HepG2 (cell line): ENCODE data around the gene PPARA. TPM values are rescaled to one million over a fixed set of nuclear protein-coding genes. Genes with fewer than 3 reads are reported as not detected.
A peak's percentile ranks its signal among the peaks of the same experiment; 100 is the strongest.

Experiments used
- GATAD1 ChIP-seq: IDR thresholded peaks from 2 replicates; pipeline ENCODE4 v1.6.1; 2016; ENCODE audit warnings: missing genetic modification reagents, missing compliant biosample characterization
- GPN1 ChIP-seq: sonication (generic); formaldehyde crosslinking; IDR thresholded peaks from 2 replicates; pipeline ENCODE4 v1.5.1; 2020; ENCODE audit warnings: missing genetic modification reagents, borderline replicate concordance
- ISL2 ChIP-seq: sonication (generic); formaldehyde crosslinking; IDR thresholded peaks from 2 replicates; pipeline ENCODE4 v1.5.0; 2020; ENCODE audit warnings: missing genetic modification reagents
- KDM2A ChIP-seq: sonication (generic); formaldehyde crosslinking; IDR thresholded peaks from 2 replicates; pipeline ENCODE4 v1.4.0; 2020; ENCODE audit warnings: low read depth, missing genetic modification reagents, borderline replicate concordance
- NCOA1 ChIP-seq: sonication (generic); formaldehyde crosslinking; IDR thresholded peaks from 2 replicates; pipeline ENCODE4 v1.9.0; 2021; ENCODE audit warnings: missing genetic modification reagents
- RBAK ChIP-seq: sonication (generic); formaldehyde crosslinking; IDR thresholded peaks from 2 replicates; pipeline ENCODE4 v1.5.1; 2020; ENCODE audit warnings: mild to moderate bottlenecking, missing genetic modification reagents
- TBX2 ChIP-seq: sonication (generic); formaldehyde crosslinking; IDR thresholded peaks from 2 replicates; pipeline ENCODE4 v1.5.0; 2020; ENCODE audit warnings: missing genetic modification reagents, mild to moderate bottlenecking, borderline replicate concordance
- TCF7L2 ChIP-seq: IDR thresholded peaks from 2 replicates; pipeline ENCODE4 v1.6.1; 2011; ENCODE audit warnings: mild to moderate bottlenecking, low read depth, low read length, moderate library complexity
- ZFP62 ChIP-seq: sonication (generic); formaldehyde crosslinking; IDR thresholded peaks from 2 replicates; pipeline ENCODE4 v1.4.0; 2020; ENCODE audit warnings: missing genetic modification reagents
- ZNF335 ChIP-seq: sonication (generic); formaldehyde crosslinking; IDR thresholded peaks from 2 replicates; pipeline ENCODE4 v1.4.0; 2020; ENCODE audit warnings: missing genetic modification reagents
- ZNF350 ChIP-seq: sonication (generic); formaldehyde crosslinking; IDR thresholded peaks from 2 replicates; pipeline ENCODE4 v1.4.0; 2020; ENCODE audit warnings: mild to moderate bottlenecking, low read depth, missing genetic modification reagents, borderline replicate concordance
- ZNF605 ChIP-seq: sonication (generic); formaldehyde crosslinking; IDR thresholded peaks from 2 replicates; pipeline ENCODE4 v1.8.0; 2022; ENCODE audit warnings: mild to moderate bottlenecking, missing genetic modification reagents
- ZNF672 ChIP-seq: sonication (generic); formaldehyde crosslinking; IDR thresholded peaks from 2 replicates; pipeline ENCODE4 v1.8.1; 2022; ENCODE audit warnings: missing genetic modification reagents
- polyA plus RNA-seq, 8 experiments: library from polyadenylated mRNA; depleted of rRNA in 3 of 8; stranded (reverse) in 7 of 8; unstranded in 1 of 8; fragments of >200 nt; fragmentation: Illumina TruSeq in 4 of 8; extraction: Trizol in 4 of 8; gene quantifications; 2 replicates each; pipeline versions ENCODE4 v1.2.1 to v1.2.3, GENCODE V29; 2011 to 2016; ENCODE audit warnings: low read depth in 4 of 8, missing spikeins in 1 of 8, mixed read lengths in 1 of 8; ENCODE audit not compliant: insufficient read depth in 1 of 8
- total RNA-seq, 5 experiments: library from RNA; depleted of rRNA; stranded (reverse); fragments of >200 nt; fragmentation: Illumina TruSeq; extraction: Trizol; gene quantifications; 2 replicates each; pipeline ENCODE4 v1.2.3, GENCODE V29; 2016; ENCODE audit warnings: low read depth in 1 of 5
- TF ChIP-seq, protein P1 (sequence below): IDR thresholded peaks from 2 replicates; pipeline ENCODE4 v1.6.1; 2016; ENCODE audit warnings: control low read depth
- TF ChIP-seq, protein P2 (sequence below): IDR thresholded peaks from 2 replicates; pipeline ENCODE4 v1.6.1; 2016; ENCODE audit warnings: mild to moderate bottlenecking
- TF ChIP-seq, protein P3 (sequence below): IDR thresholded peaks from 2 replicates; pipeline ENCODE4 v1.6.1; 2016; ENCODE audit warnings: low read depth, missing genetic modification reagents, missing compliant biosample characterization
- TF ChIP-seq, protein P4 (sequence below): sonication (generic); formaldehyde crosslinking; IDR thresholded peaks from 2 replicates; pipeline ENCODE4 v1.4.0; 2020; ENCODE audit warnings: missing genetic modification reagents

The PPARA gene
- total and polyA plus RNA-seq, 2 of the 13 experiments (the other 11 are each of a cell fraction or from before 2014, with no cell fraction given) = 18.2 to 24.7 TPM

DNA sequence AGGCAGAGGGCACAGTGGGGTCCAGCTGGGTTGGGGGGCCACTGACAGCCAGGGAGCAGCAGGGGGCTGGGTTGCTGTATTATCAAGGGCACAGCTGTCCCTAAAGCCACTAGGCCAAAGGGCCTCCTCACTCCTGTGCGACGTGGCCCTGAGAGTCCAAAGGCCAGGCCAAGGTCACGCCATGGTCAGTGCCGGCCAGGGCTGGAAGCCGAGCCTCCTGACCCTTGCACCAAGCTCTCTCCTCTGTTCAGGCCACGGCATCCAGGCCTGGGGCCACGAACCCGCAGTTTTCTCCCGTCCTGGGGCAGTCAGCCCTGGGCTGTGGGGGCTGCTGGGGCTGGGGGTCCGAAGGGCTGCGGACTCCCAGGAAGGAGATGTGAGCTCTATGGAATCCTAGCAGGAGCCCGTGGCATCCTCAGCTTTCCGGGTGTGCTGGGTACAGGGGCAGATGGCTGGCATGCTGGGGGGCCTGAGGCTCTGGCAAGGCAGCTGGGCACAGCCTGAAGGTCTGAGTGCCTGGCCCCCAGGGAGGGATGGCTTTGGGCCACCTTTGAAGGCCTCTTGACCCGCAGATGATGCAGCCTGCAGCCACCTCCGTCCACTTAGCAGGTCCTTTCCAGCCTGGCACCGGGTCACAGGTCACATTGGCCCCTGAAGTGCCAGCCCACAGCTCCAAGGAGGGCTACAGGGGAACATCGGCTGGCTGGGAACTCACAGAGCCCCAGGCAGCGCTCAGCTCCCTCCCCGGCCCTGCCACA, 17.3 kb upstream of the PPARA start (continued):
- TF ChIP-seq, protein P1, sequence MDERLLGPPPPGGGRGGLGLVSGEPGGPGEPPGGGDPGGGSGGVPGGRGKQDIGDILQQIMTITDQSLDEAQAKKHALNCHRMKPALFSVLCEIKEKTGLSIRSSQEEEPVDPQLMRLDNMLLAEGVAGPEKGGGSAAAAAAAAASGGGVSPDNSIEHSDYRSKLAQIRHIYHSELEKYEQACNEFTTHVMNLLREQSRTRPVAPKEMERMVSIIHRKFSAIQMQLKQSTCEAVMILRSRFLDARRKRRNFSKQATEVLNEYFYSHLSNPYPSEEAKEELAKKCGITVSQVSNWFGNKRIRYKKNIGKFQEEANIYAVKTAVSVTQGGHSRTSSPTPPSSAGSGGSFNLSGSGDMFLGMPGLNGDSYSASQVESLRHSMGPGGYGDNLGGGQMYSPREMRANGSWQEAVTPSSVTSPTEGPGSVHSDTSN (CRISPR knock-in tag) = no peak
- TF ChIP-seq ZNF350 (peak; percentile 74; the same call in 1 of the 2 replicates), GATAD1 (CRISPR knock-in tag) (peak; percentile 39; the same call in 1 of the 2 replicates), TCF7L2 (no peak), RBAK (peak; percentile 51; the same call in 1 of the 2 replicates), ZFP62 (CRISPR knock-in tag) (no peak), ZNF335 (CRISPR knock-in tag) (no peak), ISL2 (CRISPR knock-in tag) (peak; percentile 45; the same call in 1 of the 2 replicates), KDM2A (peak; percentile 60; the same call in 1 of the 2 replicates), ZNF605 (CRISPR knock-in tag) (peak; percentile 90), NCOA1 (CRISPR knock-in tag) (no peak), ZNF672 (CRISPR knock-in tag) (no peak), GPN1 (no peak), TBX2 (CRISPR knock-in tag) (no peak; the same call in 1 of the 2 replicates)
- TF ChIP-seq, protein P2, sequence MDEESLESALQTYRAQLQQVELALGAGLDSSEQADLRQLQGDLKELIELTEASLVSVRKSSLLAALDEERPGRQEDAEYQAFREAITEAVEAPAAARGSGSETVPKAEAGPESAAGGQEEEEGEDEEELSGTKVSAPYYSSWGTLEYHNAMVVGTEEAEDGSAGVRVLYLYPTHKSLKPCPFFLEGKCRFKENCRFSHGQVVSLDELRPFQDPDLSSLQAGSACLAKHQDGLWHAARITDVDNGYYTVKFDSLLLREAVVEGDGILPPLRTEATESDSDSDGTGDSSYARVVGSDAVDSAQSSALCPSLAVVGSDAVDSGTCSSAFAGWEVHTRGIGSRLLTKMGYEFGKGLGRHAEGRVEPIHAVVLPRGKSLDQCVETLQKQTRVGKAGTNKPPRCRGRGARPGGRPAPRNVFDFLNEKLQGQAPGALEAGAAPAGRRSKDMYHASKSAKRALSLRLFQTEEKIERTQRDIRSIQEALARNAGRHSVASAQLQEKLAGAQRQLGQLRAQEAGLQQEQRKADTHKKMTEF (CRISPR knock-in tag) = peak; percentile 51; the same call in 1 of the 2 replicates
- TF ChIP-seq, protein P3, sequence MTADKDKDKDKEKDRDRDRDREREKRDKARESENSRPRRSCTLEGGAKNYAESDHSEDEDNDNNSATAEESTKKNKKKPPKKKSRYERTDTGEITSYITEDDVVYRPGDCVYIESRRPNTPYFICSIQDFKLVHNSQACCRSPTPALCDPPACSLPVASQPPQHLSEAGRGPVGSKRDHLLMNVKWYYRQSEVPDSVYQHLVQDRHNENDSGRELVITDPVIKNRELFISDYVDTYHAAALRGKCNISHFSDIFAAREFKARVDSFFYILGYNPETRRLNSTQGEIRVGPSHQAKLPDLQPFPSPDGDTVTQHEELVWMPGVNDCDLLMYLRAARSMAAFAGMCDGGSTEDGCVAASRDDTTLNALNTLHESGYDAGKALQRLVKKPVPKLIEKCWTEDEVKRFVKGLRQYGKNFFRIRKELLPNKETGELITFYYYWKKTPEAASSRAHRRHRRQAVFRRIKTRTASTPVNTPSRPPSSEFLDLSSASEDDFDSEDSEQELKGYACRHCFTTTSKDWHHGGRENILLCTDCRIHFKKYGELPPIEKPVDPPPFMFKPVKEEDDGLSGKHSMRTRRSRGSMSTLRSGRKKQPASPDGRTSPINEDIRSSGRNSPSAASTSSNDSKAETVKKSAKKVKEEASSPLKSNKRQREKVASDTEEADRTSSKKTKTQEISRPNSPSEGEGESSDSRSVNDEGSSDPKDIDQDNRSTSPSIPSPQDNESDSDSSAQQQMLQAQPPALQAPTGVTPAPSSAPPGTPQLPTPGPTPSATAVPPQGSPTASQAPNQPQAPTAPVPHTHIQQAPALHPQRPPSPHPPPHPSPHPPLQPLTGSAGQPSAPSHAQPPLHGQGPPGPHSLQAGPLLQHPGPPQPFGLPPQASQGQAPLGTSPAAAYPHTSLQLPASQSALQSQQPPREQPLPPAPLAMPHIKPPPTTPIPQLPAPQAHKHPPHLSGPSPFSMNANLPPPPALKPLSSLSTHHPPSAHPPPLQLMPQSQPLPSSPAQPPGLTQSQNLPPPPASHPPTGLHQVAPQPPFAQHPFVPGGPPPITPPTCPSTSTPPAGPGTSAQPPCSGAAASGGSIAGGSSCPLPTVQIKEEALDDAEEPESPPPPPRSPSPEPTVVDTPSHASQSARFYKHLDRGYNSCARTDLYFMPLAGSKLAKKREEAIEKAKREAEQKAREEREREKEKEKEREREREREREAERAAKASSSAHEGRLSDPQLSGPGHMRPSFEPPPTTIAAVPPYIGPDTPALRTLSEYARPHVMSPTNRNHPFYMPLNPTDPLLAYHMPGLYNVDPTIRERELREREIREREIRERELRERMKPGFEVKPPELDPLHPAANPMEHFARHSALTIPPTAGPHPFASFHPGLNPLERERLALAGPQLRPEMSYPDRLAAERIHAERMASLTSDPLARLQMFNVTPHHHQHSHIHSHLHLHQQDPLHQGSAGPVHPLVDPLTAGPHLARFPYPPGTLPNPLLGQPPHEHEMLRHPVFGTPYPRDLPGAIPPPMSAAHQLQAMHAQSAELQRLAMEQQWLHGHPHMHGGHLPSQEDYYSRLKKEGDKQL (CRISPR knock-in tag) = no peak
- TF ChIP-seq, protein P4, sequence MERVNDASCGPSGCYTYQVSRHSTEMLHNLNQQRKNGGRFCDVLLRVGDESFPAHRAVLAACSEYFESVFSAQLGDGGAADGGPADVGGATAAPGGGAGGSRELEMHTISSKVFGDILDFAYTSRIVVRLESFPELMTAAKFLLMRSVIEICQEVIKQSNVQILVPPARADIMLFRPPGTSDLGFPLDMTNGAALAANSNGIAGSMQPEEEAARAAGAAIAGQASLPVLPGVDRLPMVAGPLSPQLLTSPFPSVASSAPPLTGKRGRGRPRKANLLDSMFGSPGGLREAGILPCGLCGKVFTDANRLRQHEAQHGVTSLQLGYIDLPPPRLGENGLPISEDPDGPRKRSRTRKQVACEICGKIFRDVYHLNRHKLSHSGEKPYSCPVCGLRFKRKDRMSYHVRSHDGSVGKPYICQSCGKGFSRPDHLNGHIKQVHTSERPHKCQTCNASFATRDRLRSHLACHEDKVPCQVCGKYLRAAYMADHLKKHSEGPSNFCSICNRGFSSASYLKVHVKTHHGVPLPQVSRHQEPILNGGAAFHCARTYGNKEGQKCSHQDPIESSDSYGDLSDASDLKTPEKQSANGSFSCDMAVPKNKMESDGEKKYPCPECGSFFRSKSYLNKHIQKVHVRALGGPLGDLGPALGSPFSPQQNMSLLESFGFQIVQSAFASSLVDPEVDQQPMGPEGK (CRISPR knock-in tag) = peak; percentile 74
